GM23338 (cell line): ENCODE data around the gene TAOK1. TPM values are rescaled to one million over a fixed set of nuclear protein-coding genes. Genes with fewer than 3 reads are reported as not detected.

Experiments
- ATAC-seq: fragments of 200-7000 bp; cut with Tn5 transposase; 3 replicates; pipeline ENCODE4 v1.9.1; 2020
- DNase-seq: peaks from one replicate; pipeline ENCODE4 v3.0.0-alpha.2; 2015; ENCODE audit warnings: low spot score
- H2AFZ ChIP-seq: fragments of 200-600 bp; sonication (generic); 2 replicates; pipeline ENCODE4 v1.8.0; 2016; ENCODE audit warnings: antibody characterized with exemption, mild to moderate bottlenecking, moderate library complexity
- H3F3A ChIP-seq: fragments of 200-600 bp; sonication (generic); replicated peaks from 2 replicates; pipeline ENCODE4 v1.8.0; 2017; ENCODE audit warnings: antibody characterized with exemption, mixed run types, low read depth
- H3K27ac ChIP-seq: fragments of 200-600 bp; sonication (generic); 2 replicates; pipeline ENCODE4 v1.6.1; 2016; ENCODE audit warnings: low read depth
- H3K27me3 ChIP-seq: fragments of 200-600 bp; sonication (generic); 2 replicates; pipeline ENCODE4 v1.8.0; 2016; ENCODE audit warnings: mild to moderate bottlenecking, mixed run types, moderate library complexity; ENCODE audit not compliant: insufficient read depth
- H3K36me3 ChIP-seq: fragments of 200-600 bp; sonication (generic); 2 replicates; pipeline ENCODE4 v1.8.0; 2016; ENCODE audit warnings: mild to moderate bottlenecking; ENCODE audit not compliant: insufficient read depth
- H3K4me1 ChIP-seq: fragments of 200-600 bp; sonication (generic); 2 replicates; pipeline ENCODE4 v1.8.0; 2016; ENCODE audit warnings: mild to moderate bottlenecking, moderate library complexity; ENCODE audit not compliant: insufficient read depth
- H3K4me2 ChIP-seq: fragments of 200-600 bp; sonication (generic); 2 replicates; pipeline ENCODE4 v1.7.1; 2017; ENCODE audit warnings: mixed run types
- H3K4me3 ChIP-seq: fragments of 200-600 bp; sonication (generic); 2 replicates; pipeline ENCODE4 v1.6.1; 2016; ENCODE audit warnings: mixed run types
- H3K79me2 ChIP-seq: fragments of 200-600 bp; sonication (generic); replicated peaks from 2 replicates; pipeline ENCODE4 v1.8.0; 2017; ENCODE audit warnings: mild to moderate bottlenecking; ENCODE audit not compliant: insufficient read depth
- H3K9me2 ChIP-seq: fragments of 200-600 bp; sonication (generic); 2 replicates; pipeline ENCODE4 v1.8.0; 2017; ENCODE audit not compliant: insufficient read depth
- H4K20me1 ChIP-seq: fragments of 200-600 bp; sonication (generic); replicated peaks from 2 replicates; pipeline ENCODE4 v1.8.0; 2017; ENCODE audit warnings: mild to moderate bottlenecking; ENCODE audit not compliant: insufficient read depth
- H3K27ac Mint-ChIP-seq: 2 replicates; pipeline ENCODE4 v1.8.0; 2020; ENCODE audit warnings: inconsistent platforms, mild to moderate bottlenecking, moderate library complexity, mixed read lengths
- H3K27me3 Mint-ChIP-seq: 3 replicates; pipeline ENCODE4 v1.8.0; 2022; ENCODE audit warnings: low read depth, mild to moderate bottlenecking, moderate library complexity, mixed read lengths, inconsistent platforms; ENCODE audit not compliant: insufficient read depth, poor library complexity
- H3K36me3 Mint-ChIP-seq: 3 replicates; pipeline ENCODE4 v1.8.0; 2021; ENCODE audit warnings: low read depth, mild to moderate bottlenecking, inconsistent platforms, moderate library complexity, mixed read lengths
- H3K4me1 Mint-ChIP-seq: 3 replicates; pipeline ENCODE4 v1.8.0; 2020; ENCODE audit warnings: mild to moderate bottlenecking, inconsistent platforms, mixed read lengths
- H3K4me3 Mint-ChIP-seq: 3 replicates; pipeline ENCODE4 v1.8.0; 2021; ENCODE audit warnings: moderate library complexity, mild to moderate bottlenecking, inconsistent platforms, mixed read lengths
- H3K9me3 Mint-ChIP-seq: 3 replicates; pipeline ENCODE4 v1.8.0; 2020; ENCODE audit warnings: moderate library complexity, mild to moderate bottlenecking, inconsistent platforms, mixed read lengths
- EZH2 ChIP-seq: fragments of 200-600 bp; sonication (generic); IDR thresholded peaks from one replicate; pipeline ENCODE4 v1.8.0; 2017; ENCODE audit warnings: antibody characterized with exemption, mild to moderate bottlenecking, low read depth; ENCODE audit not compliant: unreplicated experiment
- EZH2phosphoT487 ChIP-seq: fragments of 200-600 bp; sonication (generic); IDR thresholded peaks from one replicate; pipeline ENCODE4 v1.8.1; 2018; ENCODE audit warnings: antibody characterized with exemption; ENCODE audit not compliant: unreplicated experiment
- NANOG ChIP-seq: IDR thresholded peaks from 2 replicates; pipeline ENCODE4 v1.6.1; 2016; ENCODE audit warnings: antibody characterized with exemption, borderline replicate concordance
- REST ChIP-seq: IDR thresholded peaks from one replicate; pipeline ENCODE4 v1.6.1; 2018; ENCODE audit warnings: antibody characterized with exemption; ENCODE audit not compliant: unreplicated experiment
- ZNF331 ChIP-seq: fragments of 250-450 bp; sonication (Bioruptor Pico); IDR thresholded peaks from 2 replicates; pipeline ENCODE4 v1.5.0; 2020; ENCODE audit warnings: low read depth, mild to moderate bottlenecking, moderate library complexity
- ZNF462 ChIP-seq: fragments of 250-450 bp; sonication (Bioruptor Pico); IDR thresholded peaks from 2 replicates; pipeline ENCODE4 v1.5.0; 2020; ENCODE audit warnings: mild to moderate bottlenecking, moderate library complexity
- polyA plus RNA-seq: library from polyadenylated mRNA; unstranded; fragments of >200 nt; fragmentation: Nextera tagmentation; extraction: Ambion mirVana; gene quantifications from 2 replicates; pipeline ENCODE4 v1.2.1, GENCODE V29; 2016
- total RNA-seq: library from RNA; depleted of rRNA; stranded (reverse); fragments of >200 nt; shearing (Covaris generic); gene quantifications from 2 replicates; pipeline ENCODE4 v1.2.3, GENCODE V29; 2014
- TF ChIP-seq, protein P1 (sequence below), 2 experiments: fragments of 200-600 bp in 1 of 2; sonication (generic) in 1 of 2; conservative IDR thresholded peaks; 2 replicates each; pipeline versions ENCODE4 v1.5.1 to v1.6.1; 2016 to 2017; ENCODE audit warnings: antibody characterized with exemption in 2 of 2, low read depth in 2 of 2, mild to moderate bottlenecking in 2 of 2, moderate library complexity in 1 of 2

TAOK1 gene
- total and polyA plus RNA-seq, 2 experiments from 2014 or later = 19.4 to 69.8 TPM

DNA sequence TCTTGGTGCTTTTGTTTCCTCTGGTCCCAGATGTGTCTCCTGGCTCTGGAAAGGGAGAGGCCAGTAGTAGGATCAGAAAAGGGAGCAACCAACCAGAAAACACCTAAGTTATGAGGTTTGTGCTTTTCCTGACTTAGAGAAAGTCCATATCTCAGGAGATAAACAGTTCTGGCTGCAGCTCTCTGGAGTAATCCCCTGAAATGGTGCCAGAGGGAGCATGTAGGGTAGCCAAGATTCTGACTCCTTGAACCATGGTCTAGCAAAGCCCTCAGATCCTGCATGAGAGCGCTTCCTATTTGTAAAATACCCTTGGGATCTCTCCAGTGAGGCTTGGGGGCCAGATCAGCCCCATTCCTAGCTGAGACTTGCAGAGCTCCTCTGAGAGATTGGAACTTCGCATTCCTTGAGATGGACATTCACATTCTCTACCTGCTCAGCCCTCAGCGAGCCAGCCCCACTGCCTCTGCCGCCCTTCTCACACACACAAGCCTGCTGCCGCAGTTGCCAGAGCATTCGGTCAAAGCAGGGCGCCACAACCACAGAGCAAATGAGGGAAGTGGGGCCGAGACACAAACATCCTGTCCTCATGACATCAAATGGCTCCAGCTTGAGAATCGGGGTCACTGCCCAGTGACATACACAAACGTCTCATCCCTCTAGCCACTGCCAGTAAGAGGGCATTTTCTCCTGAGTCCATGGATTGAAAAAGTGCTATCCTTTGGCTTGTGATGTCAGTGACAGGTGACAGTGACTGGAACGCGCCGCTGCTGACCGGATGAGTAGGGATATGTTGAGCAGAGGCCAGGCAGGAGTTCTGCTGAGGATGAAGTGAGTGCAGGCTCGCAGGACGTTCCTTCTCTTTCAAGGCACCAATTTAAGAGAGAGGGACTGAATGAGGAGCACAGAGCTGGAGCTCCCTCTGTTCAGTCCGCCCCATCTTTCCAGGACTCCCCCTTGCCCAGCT is 171.7 kb downstream of the TAOK1 start:
- Mint-ChIP-seq H3K36me3 (no peaks in the 10 kb centered on the region; the same call in 2 of the 3 replicates), H3K9me3 (no peaks in the 10 kb centered on the region), H3K27me3 (peaks cover 31% of the 10 kb centered on the region), H3K27ac (no peak overlapping the region), H3K4me3 (no peak overlapping the region), H3K4me1 (peaks cover 8% of the 10 kb centered on the region)
- no peak overlapping the region for H2AFZ ChIP-seq
- no peaks in the 10 kb centered on the region for H3K9me2 ChIP-seq
- ATAC-seq = no peak
- no peak for TF ChIP-seq EZH2phosphoT487
- no peak for TF ChIP-seq NANOG
- TF ChIP-seq, protein P1, sequence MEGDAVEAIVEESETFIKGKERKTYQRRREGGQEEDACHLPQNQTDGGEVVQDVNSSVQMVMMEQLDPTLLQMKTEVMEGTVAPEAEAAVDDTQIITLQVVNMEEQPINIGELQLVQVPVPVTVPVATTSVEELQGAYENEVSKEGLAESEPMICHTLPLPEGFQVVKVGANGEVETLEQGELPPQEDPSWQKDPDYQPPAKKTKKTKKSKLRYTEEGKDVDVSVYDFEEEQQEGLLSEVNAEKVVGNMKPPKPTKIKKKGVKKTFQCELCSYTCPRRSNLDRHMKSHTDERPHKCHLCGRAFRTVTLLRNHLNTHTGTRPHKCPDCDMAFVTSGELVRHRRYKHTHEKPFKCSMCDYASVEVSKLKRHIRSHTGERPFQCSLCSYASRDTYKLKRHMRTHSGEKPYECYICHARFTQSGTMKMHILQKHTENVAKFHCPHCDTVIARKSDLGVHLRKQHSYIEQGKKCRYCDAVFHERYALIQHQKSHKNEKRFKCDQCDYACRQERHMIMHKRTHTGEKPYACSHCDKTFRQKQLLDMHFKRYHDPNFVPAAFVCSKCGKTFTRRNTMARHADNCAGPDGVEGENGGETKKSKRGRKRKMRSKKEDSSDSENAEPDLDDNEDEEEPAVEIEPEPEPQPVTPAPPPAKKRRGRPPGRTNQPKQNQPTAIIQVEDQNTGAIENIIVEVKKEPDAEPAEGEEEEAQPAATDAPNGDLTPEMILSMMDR (conservative IDR thresholded peaks at IDR 0.05; ENCODE audit: low read depth in 2 of 2) = no peak
- no peak for TF ChIP-seq EZH2
- TF ChIP-seq ZNF331 (CRISPR knock-in tag) = no peak
- H3K27me3 ChIP-seq = peaks cover 30% of the 10 kb centered on the region
- H3F3A ChIP-seq = no peaks in the 10 kb centered on the region; the same call in 1 of the 2 replicates
- no peak overlapping the region for H3K4me2 ChIP-seq
- peaks cover 8% of the 10 kb centered on the region for H4K20me1 ChIP-seq
- no peaks in the 10 kb centered on the region for H3K36me3 ChIP-seq
- no peaks in the 10 kb centered on the region for H3K79me2 ChIP-seq
- DNase-seq = no peak
- no peak overlapping the region for H3K27ac ChIP-seq
- H3K4me3 ChIP-seq = no peak overlapping the region
- peaks cover 7% of the 10 kb centered on the region for H3K4me1 ChIP-seq

DNA sequence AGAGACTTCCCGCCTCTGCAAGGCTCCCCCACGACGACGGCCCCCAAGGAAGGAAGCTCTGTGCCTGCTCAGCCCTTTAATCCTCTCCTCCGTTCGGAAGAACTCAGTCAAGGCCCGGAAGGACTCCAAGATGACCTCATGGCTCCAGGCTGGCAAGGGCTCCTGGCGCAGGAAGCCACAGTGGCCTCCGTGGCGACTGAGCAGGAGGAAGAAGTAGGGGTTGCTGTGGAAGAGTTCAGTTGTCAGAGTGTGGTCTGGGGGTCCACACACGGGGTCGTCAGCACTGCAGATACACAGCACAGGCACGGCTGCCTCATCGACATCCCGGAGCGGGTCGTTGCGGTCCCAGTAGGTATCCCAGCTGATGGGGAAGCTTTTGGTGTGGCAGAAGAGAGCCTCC is 172.5 kb downstream of the TAOK1 start:
- no peaks in the 10 kb centered on the region for H3K9me2 ChIP-seq
- Mint-ChIP-seq H3K4me3 (no peak overlapping the region), H3K9me3 (no peaks in the 10 kb centered on the region), H3K4me1 (peaks cover 8% of the 10 kb centered on the region), H3K27ac (no peak overlapping the region), H3K36me3 (no peaks in the 10 kb centered on the region; the same call in 2 of the 3 replicates), H3K27me3 (peaks cover 35% of the 10 kb centered on the region)
- no peaks in the 10 kb centered on the region for H3K79me2 ChIP-seq
- H3K27ac ChIP-seq = no peak overlapping the region
- ATAC-seq = no peak
- H3K27me3 ChIP-seq = peaks cover 38% of the 10 kb centered on the region
- no peaks in the 10 kb centered on the region for H3K36me3 ChIP-seq
- H3K4me1 ChIP-seq = peaks cover 7% of the 10 kb centered on the region
- H2AFZ ChIP-seq = no peak overlapping the region
- no peak overlapping the region for H3K4me3 ChIP-seq
- H3K4me2 ChIP-seq = no peak overlapping the region
- DNase-seq = no peak
- peaks cover 2% of the 10 kb centered on the region; the same call in 1 of the 2 replicates for H3F3A ChIP-seq
- peaks cover 8% of the 10 kb centered on the region for H4K20me1 ChIP-seq
- TF ChIP-seq ZNF462 (CRISPR knock-in tag) (no peak), REST (no peak)
